GM21576 (cell line): ENCODE measurements around the gene ZNF71.
"Not testable (repeated sequence)": the region's sequence is repeated elsewhere in the genome, so short reads cannot be mapped to it uniquely, and the experiment has no call there.

Source experiments
- ATAC-seq: cut with Tn5 transposase; IDR thresholded peaks from one replicate; pipeline ENCODE4 v1.9.1; 2021; ENCODE audit warnings: mild to moderate bottlenecking, moderate library complexity; ENCODE audit not compliant: unreplicated experiment

Gene ZNF71

DNA sequence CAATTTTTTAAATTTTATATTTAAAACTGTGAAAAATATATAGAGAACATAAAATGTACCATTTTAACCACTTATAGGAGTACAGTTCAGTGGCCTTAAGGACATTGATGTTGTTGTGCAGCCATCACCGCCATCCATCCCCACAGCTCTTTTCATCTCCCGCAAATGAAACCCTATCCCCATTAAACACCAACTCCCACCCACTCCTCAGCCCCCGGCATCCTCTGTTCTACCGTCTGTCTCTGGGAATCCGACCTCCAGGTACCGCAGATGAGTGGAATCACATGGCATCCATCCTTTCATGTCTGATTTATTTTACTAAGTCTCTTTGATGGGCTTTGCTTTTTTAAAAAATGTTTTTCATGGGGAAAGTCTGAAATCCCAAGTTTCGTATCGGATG, 24.0 kb downstream of the ZNF71 start:
- ATAC-seq: no peak

DNA sequence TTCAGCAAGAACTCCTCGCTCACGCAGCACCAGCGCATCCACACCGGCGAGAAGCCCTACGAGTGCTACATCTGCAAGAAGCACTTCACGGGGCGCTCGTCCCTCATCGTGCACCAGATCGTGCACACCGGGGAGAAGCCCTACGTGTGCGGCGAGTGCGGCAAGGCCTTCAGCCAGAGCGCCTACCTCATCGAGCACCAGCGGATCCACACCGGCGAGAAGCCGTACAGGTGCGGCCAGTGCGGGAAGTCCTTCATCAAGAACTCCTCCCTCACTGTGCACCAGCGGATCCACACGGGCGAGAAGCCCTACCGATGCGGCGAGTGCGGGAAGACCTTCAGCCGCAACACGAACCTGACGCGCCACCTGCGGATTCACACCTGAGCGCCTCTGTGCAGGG, 27.3 kb downstream of the ZNF71 start:
- ATAC-seq: no peak

- ATAC-seq: no peak
Observed at GRCh38 chr19:56623006-56623405, 27.9 kb downstream of the ZNF71 start.

DNA sequence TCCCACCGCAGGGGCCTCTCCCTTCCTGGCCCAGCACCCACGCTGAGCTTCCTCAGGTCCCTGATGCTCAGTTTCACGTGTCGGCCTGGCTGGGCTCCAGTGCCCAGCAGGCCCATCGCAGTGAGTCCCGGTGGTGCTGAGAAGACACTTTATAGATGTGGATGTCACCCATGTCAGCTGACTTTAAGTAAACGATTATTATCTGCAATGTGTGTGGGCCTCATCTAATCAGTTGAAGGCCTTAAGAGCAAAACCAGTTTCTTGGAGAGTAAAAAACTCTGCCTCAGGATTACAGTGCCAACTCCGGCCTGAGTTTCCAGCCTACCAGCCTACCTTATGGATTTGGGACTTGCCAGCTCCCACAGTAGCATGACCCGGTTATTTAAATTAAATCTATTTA, 30.6 kb downstream of the ZNF71 start:
- ATAC-seq: no peak

DNA sequence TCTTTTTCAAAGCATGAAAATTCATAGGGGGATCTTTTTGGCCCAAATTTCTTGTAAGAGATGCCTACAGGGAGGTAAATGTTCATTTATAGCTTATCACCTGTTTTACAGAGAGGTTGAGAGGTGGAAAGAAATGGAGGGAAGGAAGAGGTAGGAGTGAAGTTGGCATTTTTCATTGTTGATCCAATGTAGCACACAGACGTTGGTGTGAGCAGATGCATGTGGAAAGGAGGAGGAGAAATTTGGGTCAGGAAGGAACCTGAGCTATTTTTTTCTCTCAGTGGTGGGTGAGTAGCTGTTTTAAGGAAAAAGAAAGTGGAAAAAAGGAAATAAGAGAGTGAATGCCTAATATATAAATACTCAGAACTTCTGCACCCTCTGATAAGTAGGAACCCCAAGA, 37.9 kb downstream of the ZNF71 start:
- ATAC-seq: no peak

GRCh38 chr19:56637976-56638555, 43.0 kb downstream of the ZNF71 start:
- no peak for ATAC-seq

DNA sequence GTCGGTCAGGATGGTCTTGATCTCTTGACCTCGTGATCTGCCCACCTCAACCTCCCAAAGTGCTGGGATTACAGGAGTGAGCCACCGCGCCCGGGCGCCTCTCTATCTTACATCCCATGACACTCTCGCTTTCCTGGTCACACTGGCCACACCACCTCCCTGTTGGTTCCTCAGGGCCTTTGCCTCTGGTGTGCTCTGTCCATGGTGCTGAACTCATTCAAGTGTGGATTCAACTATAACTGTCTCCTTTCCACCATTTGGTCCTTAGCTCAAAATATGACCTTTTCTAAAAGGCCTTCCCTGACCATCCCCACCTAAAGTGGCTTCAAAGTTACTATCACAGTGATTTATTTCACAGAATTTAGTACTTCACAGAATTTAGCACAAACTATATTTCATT, 44.1 kb downstream of the ZNF71 start:
- no peak for ATAC-seq

DNA sequence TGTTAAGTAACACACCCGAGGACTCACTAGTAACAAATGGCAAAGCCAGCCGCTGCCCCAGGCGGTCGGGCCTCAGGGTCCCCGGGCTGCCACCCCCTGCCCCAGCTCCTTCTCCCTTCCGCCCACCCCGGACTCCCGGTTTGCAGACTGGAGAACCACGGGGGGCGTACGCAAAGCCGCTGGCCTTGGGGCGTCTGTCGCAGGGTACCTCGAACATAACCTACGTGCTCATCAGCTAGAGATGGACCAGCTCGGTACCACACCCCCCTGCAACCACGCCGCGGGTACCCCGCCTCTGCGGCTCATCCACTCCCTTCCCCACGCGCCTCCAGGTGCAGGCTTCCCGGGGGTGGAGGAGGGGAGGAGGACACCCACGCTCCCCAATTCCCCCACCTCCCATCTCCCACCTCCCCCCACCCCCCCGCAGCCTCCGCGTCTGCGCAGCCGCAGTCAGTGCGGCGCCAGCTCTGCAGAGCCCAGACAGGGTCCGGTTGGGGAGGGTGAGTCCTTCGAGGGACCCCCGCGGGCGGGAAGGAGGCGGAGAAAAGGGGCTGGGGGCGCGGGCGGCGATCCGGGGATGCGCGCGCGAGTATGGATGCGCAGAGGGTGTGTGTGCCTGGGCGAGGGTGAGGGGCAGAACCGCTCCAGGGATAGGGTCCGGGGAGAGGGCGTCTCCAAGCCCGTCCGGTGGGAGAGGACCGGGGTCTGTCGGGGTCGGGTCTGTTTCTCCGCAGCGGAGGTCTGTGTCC, 47.8 kb downstream of the ZNF71 start, which contains the start of gene SMIM17:
SMIM17 (plus strand) TSS at position 449 of the 749 bp plus-strand sequence. CDS start 2,509 bp downstream, outside the sequence.
- ATAC-seq: no peak

DNA sequence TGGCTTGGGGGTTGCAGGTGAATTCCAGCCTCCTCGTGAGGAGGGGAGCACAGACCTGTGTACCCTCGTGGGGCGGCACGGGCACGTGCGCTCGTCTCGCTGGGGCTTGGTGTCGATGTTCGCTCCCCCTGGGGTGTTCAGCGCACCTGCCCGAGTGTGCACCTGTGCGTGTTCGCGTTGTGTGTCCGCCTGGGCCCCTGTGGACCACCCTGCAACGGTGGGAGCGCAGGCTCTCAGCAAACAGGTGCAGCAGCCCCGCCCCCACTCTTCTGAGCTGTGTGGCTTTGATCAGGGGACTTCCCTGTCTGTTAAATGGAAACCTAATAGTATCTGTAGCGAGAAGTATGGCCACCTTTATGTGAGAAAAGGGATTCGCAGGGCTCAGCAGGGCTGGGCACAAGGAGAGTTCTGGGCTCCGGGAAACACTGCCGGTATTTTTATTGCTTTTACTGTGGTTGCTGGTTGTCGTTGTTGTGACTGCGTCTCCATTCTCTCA, 48.4 kb downstream of the ZNF71 start:
- ATAC-seq: no peak

DNA sequence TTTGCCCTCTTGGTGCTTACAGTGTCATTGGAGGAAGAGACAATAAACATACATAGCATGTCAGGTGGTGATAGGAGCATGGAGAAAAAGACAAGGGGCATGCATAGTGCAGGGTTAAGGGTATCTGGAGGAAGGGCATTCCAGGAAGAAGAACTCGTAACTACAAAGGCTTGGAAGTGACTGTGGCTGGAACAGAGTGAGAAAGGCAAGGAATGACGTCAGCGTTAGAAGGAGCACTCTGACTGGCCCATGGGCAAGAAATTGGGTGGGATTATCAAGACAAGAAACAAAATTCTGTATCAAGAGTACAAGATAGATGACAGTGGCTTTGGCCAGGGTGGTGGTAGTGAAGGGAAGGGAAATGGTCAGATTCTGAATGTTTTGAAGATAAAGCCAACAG, 59.0 kb downstream of the ZNF71 start:
- no peak for ATAC-seq

GRCh38 chr19:56660381-56661107, 65.4 kb downstream of the ZNF71 start:
- ATAC-seq: no peak

- ATAC-seq: no peak
Observed at GRCh38 chr19:56661248-56661647, 66.1 kb downstream of the ZNF71 start.

DNA sequence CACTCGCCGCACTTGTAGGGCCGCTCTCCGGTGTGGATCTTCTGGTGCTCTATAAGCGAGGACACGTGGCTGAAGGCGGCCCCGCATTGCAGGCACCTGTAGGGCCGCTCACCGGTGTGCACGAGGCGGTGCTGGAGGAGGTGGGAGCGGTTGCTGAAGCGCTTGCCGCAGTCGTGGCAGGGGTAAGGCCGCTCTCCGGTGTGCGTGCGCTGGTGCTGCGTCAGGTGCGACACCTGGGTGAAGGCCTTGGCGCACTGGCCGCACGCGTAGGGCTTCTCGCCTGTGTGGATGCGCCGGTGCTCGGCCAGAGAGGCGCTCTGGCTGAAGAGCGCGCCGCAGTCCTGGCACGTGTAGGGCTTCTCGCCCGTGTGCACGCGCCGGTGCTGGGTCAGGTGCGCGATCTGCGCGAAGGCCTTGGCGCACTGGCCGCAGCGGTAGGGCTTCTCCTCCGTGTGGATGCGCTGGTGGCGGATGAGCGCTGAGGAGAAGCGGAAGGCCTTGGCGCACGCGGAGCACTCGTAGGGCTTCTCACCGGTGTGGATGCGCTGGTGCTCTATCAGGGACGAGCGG, 68.9 kb downstream of the ZNF71 start:
- ATAC-seq: no peak

DNA sequence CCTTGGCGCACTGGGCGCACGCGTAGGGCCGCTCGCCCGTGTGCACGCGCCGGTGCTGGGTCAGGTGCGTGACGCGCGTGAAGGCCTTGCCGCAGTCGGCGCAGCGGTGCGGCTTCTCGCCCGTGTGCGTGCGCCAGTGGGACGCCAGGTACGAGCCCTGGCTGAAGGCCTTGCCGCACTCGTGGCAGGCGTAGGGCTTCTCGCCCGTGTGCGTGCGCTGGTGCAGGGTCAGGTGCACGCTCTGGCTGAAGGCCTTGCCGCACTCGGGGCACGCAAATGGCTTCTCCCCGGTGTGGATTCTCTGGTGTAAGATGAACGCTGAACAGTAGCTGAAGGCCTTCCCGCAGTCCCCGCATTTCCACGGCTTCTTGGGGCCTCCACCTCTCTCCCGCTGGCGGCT, 69.4 kb downstream of the ZNF71 start:
- no peak for ATAC-seq

DNA sequence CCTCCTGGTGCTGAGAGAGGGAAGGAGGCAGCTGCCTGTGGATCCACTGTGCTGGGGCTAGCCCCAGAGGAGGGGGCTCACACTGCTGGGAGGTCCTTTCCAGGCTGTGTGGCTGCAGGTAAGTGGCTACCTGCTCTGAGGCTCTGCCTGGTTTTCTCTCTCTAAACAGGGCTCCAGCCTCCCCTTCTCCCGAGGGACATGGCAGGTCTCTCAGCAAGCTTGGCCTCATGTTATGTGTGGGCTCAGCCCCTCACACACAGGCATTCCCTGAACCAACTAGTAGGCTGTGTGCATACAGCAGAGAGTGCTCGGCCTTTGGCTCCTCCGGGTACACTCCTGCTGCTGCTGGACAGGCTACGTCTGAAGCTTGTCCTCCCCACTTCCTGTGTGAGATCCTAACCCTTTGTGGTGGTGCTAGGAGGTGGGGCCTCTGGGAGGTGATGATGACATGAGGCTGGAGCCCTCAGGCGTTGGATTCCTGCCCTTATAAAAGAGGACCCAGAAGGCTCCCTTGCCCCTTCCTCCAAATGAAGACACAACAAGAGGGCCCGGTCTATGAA, 72.3 kb downstream of the ZNF71 start:
- no peak for ATAC-seq

DNA sequence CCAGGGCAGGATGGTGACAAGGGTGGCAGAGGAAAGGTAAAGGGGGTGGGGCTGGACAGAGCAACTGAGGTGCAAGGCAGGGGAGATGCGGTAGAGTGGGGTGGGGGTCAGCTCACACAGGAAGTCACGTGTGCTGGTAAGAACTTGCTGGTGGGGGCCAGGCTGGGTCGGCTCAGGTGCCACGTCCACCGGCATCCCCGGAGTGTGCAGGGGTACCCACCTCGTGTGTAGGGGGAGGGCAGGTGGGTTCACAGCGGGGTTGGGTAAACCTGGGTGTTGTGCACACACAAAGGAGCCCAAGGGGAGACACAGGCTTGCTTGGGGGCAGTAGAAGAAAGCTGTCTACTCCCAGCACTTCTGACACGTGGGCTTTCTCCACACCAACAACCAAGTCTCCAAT, 73.6 kb downstream of the ZNF71 start:
- no peak for ATAC-seq

- ATAC-seq: no peak
Observed at GRCh38 chr19:56670401-56670960, 75.4 kb downstream of the ZNF71 start.

DNA sequence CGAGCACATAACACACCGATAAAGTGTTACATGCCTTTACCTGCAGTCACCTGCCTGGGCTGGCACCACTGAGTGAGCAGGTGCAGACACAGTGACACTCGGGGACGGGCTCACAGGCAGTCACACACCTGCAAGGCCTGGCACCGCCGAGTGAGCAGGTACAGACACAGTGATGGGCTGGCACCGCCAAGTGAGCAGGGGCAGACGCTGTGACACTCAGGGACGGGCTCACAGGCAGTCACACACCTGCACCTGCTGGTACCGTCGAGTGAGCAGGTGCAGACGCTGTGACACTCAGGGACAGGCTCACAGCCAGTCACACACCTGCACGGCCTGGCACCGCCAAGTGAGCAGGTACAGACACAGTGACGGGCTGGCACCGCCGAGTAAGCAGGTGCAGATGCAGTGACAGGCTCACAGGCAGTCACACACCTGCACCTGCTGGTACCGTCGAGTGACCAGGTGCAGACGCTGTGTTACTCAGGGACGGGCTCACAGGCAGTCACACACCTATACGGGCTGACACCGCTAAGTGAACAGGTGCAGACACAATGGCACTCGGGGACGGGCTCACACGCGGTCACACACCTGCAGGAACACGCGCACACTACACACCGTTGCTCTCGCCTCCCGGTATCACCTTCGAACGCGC, 76.0 kb downstream of the ZNF71 start:
- no peak for ATAC-seq

GRCh38 chr19:56671613-56671994, 76.5 kb downstream of the ZNF71 start, which contains the start of gene ZNF835:
Gene ZNF835, minus strand, starts transcription at chr19:56671757. Its CDS starts 6,559 bp downstream, at chr19:56665198.
- ATAC-seq: no peak

GRCh38 chr19:56672610-56673009, 77.5 kb downstream of the ZNF71 start:
- not testable (repeated sequence) for ATAC-seq
